Mucosa of descending colon (tissue), 3 donors: ENCODE results near the gene TARBP1. TPM values are rescaled to one million over a fixed set of nuclear protein-coding genes. Genes with fewer than 3 reads are reported as not detected.
"Not testable (repeated sequence)": the region's sequence is repeated elsewhere in the genome, so short reads cannot be mapped to it uniquely, and the experiment has no call there.

Experiments
- ATAC-seq: fragments of 200-7000 bp; cut with Tn5 transposase; one replicate; pipeline ENCODE4 v1.9.1; 2020; ENCODE audit warnings: mild to moderate bottlenecking, moderate library complexity
- DNase-seq, 3 donors: peaks; one replicate each; pipeline ENCODE4 v3.0.0-alpha.2; 2020
- H3K36me3 ChIP-seq: fragments of 200-600 bp; one replicate; pipeline ENCODE4 v1.8.0; 2021; ENCODE audit warnings: low read depth, mild to moderate bottlenecking
- H3K4me1 ChIP-seq: fragments of 200-600 bp; one replicate; pipeline ENCODE4 v1.8.0; 2021; ENCODE audit warnings: low read depth, mild to moderate bottlenecking
- H3K4me3 ChIP-seq: fragments of 200-600 bp; one replicate; pipeline ENCODE4 v1.8.0; 2021; ENCODE audit warnings: mild to moderate bottlenecking
- H3K9me3 ChIP-seq: fragments of 200-600 bp; one replicate; pipeline ENCODE4 v1.8.0; 2021; ENCODE audit warnings: mild to moderate bottlenecking
- CTCF ChIP-seq: fragments of 200-600 bp; IDR thresholded peaks from one replicate; pipeline ENCODE4 v1.8.0; 2022; ENCODE audit warnings: antibody characterized with exemption, mild to moderate bottlenecking
- intact Hi-C, 2 donors: fragments of 100-400 bp; cut with DNase I in 1 of 2; cut with micrococcal nuclease in 1 of 2; formaldehyde crosslinking; loops; one replicate each; pipeline versions ENCODE4 v1.11.0 to v1.11.1; 2022; cut with DNase I, micrococcal nuclease
- total RNA-seq, 3 donors: library from RNA; stranded (reverse); fragmentation: NEBNext Ultra II Directional in 2 of 3; extraction: Animal tissue kit (Norgen Biotek cat#: 25700) in 2 of 3; gene quantifications; one replicate each; pipeline versions ENCODE4 v1.2.1 to v1.2.4, GENCODE V29; 2021 to 2023
- donor health status: DM: no; HTN: no; CAD: no; lungs with moderate emphysema.
- donor health status: DM: no; HTN: no; CAD: no.
- donor health status: DM: no; HTN: yes; CAD: no.

Gene TARBP1
- total RNA-seq, 3 donors from 2014 or later, result 16.2 to 29.5 (median 23.5) TPM

DNA sequence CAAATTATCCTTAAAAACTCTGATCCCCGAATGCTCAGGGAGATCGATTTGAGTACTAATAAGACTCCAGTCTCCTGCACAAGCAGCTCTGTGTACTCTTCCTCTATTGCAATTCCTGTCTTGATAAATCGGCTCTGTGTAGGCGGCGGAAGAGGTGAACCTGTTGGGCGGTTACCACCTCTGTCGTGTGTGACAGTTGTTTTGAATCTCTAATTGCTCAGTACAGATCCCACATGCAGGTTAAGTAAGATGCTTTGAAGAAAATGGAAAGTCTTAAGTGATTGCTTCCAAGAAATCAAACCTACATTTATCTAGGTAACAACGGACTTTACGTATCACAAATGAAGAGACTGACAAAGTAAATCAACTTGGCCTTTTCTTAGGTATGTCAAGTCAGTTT, 70.2 kb downstream of the TARBP1 start:
- intact Hi-C loops, result no loop called here
- no peak overlapping the region for H3K4me3 ChIP-seq
- no peaks in the 10 kb centered on the region for H3K36me3 ChIP-seq
- DNase-seq, result no peak
- peak; percentile 54 for ATAC-seq
- no peak for TF ChIP-seq CTCF
- H3K4me1 ChIP-seq, result no peaks in the 10 kb centered on the region
- no peaks in the 10 kb centered on the region for H3K9me3 ChIP-seq

GRCh38 chr1:234406871-234407270, 72.1 kb downstream of the TARBP1 start:
- H3K4me3 ChIP-seq, result no peak overlapping the region
- no peak for TF ChIP-seq CTCF
- intact Hi-C loops, result no loop called here
- H3K4me1 ChIP-seq, result no peaks in the 10 kb centered on the region
- DNase-seq, result no peak
- H3K36me3 ChIP-seq, result no peaks in the 10 kb centered on the region
- H3K9me3 ChIP-seq, result no peaks in the 10 kb centered on the region
- ATAC-seq, result no peak

DNA sequence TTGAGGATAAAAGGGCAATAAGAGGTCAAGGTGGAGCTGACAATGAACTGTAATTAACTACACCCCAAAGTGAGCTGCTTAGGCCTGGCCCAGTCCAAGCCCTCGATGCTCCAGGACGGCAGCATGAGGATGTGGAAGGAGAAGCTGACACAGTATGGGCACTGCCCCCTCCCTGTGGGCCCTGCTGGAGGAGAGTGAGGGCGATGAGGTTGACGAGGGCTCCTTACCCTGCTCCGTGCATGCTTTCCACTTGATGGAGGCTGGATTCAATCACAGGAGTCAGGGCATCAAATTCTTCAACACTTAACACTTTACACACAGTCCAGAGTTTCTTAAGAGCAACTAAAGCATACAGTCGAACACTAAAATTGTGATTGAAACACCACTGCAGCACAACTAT, 73.3 kb downstream of the TARBP1 start:
- Histone ChIP-seq H3K4me1 (no peaks in the 10 kb centered on the region), H3K4me3 (no peak overlapping the region), H3K9me3 (no peaks in the 10 kb centered on the region), H3K36me3 (no peaks in the 10 kb centered on the region)
- no peak for DNase-seq
- intact Hi-C loops, result no loop called here
- no peak for ATAC-seq
- TF ChIP-seq CTCF, result no peak

DNA sequence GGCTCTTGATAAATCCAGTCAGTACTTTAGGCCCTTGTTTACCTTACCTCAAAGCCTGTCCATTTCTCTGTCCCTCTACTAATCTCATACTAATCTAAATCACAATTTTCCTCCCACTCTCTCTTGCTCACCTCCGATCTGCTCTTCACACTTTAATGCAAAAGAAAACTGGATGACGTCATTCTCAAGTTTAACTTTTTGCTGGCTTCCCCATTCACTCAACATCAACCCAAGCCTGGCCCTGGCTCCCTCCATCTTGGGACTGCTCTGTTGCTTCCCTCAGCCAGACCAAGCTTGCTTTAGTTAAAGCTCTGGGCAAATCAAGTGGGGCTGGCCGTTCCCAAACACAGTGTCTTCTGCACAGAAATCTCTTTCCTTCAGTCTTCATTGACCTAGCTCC, 76.0 kb downstream of the TARBP1 start:
- DNase-seq, result no peak
- no peak for TF ChIP-seq CTCF
- H3K9me3 ChIP-seq, result no peaks in the 10 kb centered on the region
- ATAC-seq, result no peak
- H3K4me3 ChIP-seq, result no peak overlapping the region
- no peaks in the 10 kb centered on the region for H3K36me3 ChIP-seq
- H3K4me1 ChIP-seq, result no peaks in the 10 kb centered on the region
- intact Hi-C loops, result no loop called here

DNA sequence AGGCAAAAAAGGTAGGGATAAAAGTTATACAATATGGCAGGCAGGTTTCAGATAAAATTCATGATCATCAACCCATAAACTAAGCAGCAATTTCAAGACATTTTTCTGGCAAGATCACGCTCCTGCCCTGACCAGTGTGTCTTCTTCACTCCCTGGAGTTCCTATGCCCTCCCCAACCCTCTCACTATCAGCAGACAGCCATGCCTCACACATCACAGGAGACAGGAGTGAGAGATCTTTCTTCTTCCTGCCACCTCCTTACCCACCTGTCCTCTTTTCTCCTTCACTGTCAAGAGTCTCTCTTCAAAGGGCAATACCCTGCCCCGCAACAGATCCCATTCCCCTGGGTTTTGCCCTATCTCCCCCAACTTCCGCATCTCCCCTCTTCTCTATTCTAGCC, 77.3 kb downstream of the TARBP1 start:
- H3K4me3 ChIP-seq, result no peak overlapping the region
- H3K4me1 ChIP-seq, result no peaks in the 10 kb centered on the region
- no peaks in the 10 kb centered on the region for H3K36me3 ChIP-seq
- DNase-seq, result no peak
- no peak for TF ChIP-seq CTCF
- ATAC-seq, result no peak
- H3K9me3 ChIP-seq, result no peaks in the 10 kb centered on the region
- intact Hi-C loops, result no loop called here

DNA sequence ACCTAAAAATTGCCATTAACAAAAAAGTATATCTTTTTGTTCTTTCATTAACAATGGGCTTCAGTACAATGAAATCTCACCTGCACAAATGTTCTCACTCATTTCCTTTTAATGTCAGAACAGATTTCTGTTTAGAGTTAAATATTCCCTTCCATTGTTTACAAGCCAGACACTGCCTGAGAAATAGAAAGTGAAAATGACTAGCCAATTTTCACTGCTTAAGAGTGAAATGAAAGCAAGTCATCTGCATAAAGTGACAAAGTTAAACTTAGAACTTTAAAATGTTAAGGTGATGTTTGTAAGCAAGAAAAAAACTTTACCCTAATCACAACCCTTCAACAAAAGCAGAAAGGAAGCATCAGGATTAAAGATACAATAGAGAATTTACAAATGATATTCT, 78.2 kb downstream of the TARBP1 start:
- TF ChIP-seq CTCF, result no peak
- Histone ChIP-seq H3K4me1 (no peaks in the 10 kb centered on the region), H3K9me3 (no peaks in the 10 kb centered on the region), H3K36me3 (no peaks in the 10 kb centered on the region), H3K4me3 (no peak overlapping the region)
- DNase-seq, result no peak
- intact Hi-C loops, result no loop called here
- ATAC-seq, result peak; percentile 78

GRCh38 chr1:234399515-234399914, 79.5 kb downstream of the TARBP1 start:
- DNase-seq, H3K4me3 ChIP-seq, intact Hi-C loops, H3K4me1 ChIP-seq, ATAC-seq, H3K9me3 ChIP-seq, H3K36me3 ChIP-seq: not testable (repeated sequence)
